HepG2 (cell line): ENCODE measurements around the gene MRS2. TPM values are rescaled to one million over a fixed set of nuclear protein-coding genes. Genes with fewer than 3 reads are reported as not detected.
A peak's percentile ranks its signal among the peaks of the same experiment; 100 is the strongest.

Experiments
- ATF3 ChIP-seq: sonication (generic); formaldehyde crosslinking; IDR thresholded peaks from 2 replicates; pipeline ENCODE4 v1.4.0; 2020; ENCODE audit warnings: missing genetic modification reagents
- FOXP4 ChIP-seq: sonication (generic); formaldehyde crosslinking; IDR thresholded peaks from 2 replicates; pipeline ENCODE4 v1.4.0; 2020; ENCODE audit warnings: missing genetic modification reagents
- HOXA3 ChIP-seq: sonication (generic); formaldehyde crosslinking; IDR thresholded peaks from 2 replicates; pipeline ENCODE4 v1.5.0; 2020; ENCODE audit warnings: missing genetic modification reagents
- KMT2B ChIP-seq: IDR thresholded peaks from 2 replicates; pipeline ENCODE4 v1.6.1; 2016; ENCODE audit warnings: missing genetic modification reagents, missing compliant biosample characterization
- SMYD3 ChIP-seq: sonication (generic); formaldehyde crosslinking; IDR thresholded peaks from 2 replicates; pipeline ENCODE4 v1.8.1; 2023; ENCODE audit warnings: mild to moderate bottlenecking, missing genetic modification reagents
- TEAD3 ChIP-seq: optimal IDR thresholded peaks from 2 replicates; pipeline ENCODE3; 2016; ENCODE audit warnings: borderline replicate concordance
- TFDP1 ChIP-seq: IDR thresholded peaks from 2 replicates; pipeline ENCODE4 v1.6.1; 2016; ENCODE audit warnings: missing compliant biosample characterization, missing genetic modification reagents, borderline replicate concordance
- XBP1 ChIP-seq: sonication (generic); formaldehyde crosslinking; IDR thresholded peaks from 2 replicates; pipeline ENCODE4 v1.5.0; 2020; ENCODE audit warnings: missing genetic modification reagents
- ZKSCAN5 ChIP-seq: sonication (generic); formaldehyde crosslinking; IDR thresholded peaks from 2 replicates; pipeline ENCODE4 v1.5.1; 2020; ENCODE audit warnings: mild to moderate bottlenecking, missing genetic modification reagents
- ZMYM4 ChIP-seq: sonication (generic); formaldehyde crosslinking; IDR thresholded peaks from 2 replicates; pipeline ENCODE4 v1.8.1; 2023; ENCODE audit warnings: mild to moderate bottlenecking, missing genetic modification reagents
- ZNF335 ChIP-seq: sonication (generic); formaldehyde crosslinking; IDR thresholded peaks from 2 replicates; pipeline ENCODE4 v1.4.0; 2020; ENCODE audit warnings: missing genetic modification reagents
- ZNF530 ChIP-seq: sonication (generic); formaldehyde crosslinking; IDR thresholded peaks from 2 replicates; pipeline ENCODE4 v1.5.0; 2020; ENCODE audit warnings: low read depth, mild to moderate bottlenecking, missing genetic modification reagents
- ZNF562 ChIP-seq: sonication (generic); formaldehyde crosslinking; IDR thresholded peaks from 2 replicates; pipeline ENCODE4 v1.8.0; 2022; ENCODE audit warnings: missing genetic modification reagents, borderline replicate concordance
- polyA plus RNA-seq, 8 experiments: library from polyadenylated mRNA; depleted of rRNA in 3 of 8; stranded (reverse) in 7 of 8; unstranded in 1 of 8; fragments of >200 nt; fragmentation: Illumina TruSeq in 4 of 8; extraction: Trizol in 4 of 8; gene quantifications; 2 replicates each; pipeline versions ENCODE4 v1.2.1 to v1.2.3, GENCODE V29; 2011 to 2016; ENCODE audit warnings: low read depth in 4 of 8, missing spikeins in 1 of 8, mixed read lengths in 1 of 8; ENCODE audit not compliant: insufficient read depth in 1 of 8
- total RNA-seq, 5 experiments: library from RNA; depleted of rRNA; stranded (reverse); fragments of >200 nt; fragmentation: Illumina TruSeq; extraction: Trizol; gene quantifications; 2 replicates each; pipeline ENCODE4 v1.2.3, GENCODE V29; 2016; ENCODE audit warnings: low read depth in 1 of 5
- TF ChIP-seq, protein P1 (sequence below): fragments of 450-650 bp; IDR thresholded peaks from 2 replicates; pipeline ENCODE4 v1.6.1; 2017; ENCODE audit warnings: mild to moderate bottlenecking
- TF ChIP-seq, protein P2 (sequence below): IDR thresholded peaks from 2 replicates; pipeline ENCODE4 v1.6.1; 2016; ENCODE audit warnings: low read depth
- TF ChIP-seq, protein P3 (sequence below): sonication (generic); formaldehyde crosslinking; IDR thresholded peaks from 2 replicates; pipeline ENCODE4 v1.8.1; 2023; ENCODE audit warnings: mild to moderate bottlenecking, inconsistent platforms, moderate library complexity, missing genetic modification reagents, borderline replicate concordance
- TF ChIP-seq, protein P4 (sequence below): sonication (generic); formaldehyde crosslinking; conservative IDR thresholded peaks from 2 replicates; pipeline ENCODE4 v1.4.0; 2020; ENCODE audit warnings: missing genetic modification reagents

Gene MRS2
- total and polyA plus RNA-seq, 2 of the 13 experiments (the other 11 are each of a cell fraction or from before 2014, with no cell fraction given), result 31.1 to 83.8 TPM

DNA sequence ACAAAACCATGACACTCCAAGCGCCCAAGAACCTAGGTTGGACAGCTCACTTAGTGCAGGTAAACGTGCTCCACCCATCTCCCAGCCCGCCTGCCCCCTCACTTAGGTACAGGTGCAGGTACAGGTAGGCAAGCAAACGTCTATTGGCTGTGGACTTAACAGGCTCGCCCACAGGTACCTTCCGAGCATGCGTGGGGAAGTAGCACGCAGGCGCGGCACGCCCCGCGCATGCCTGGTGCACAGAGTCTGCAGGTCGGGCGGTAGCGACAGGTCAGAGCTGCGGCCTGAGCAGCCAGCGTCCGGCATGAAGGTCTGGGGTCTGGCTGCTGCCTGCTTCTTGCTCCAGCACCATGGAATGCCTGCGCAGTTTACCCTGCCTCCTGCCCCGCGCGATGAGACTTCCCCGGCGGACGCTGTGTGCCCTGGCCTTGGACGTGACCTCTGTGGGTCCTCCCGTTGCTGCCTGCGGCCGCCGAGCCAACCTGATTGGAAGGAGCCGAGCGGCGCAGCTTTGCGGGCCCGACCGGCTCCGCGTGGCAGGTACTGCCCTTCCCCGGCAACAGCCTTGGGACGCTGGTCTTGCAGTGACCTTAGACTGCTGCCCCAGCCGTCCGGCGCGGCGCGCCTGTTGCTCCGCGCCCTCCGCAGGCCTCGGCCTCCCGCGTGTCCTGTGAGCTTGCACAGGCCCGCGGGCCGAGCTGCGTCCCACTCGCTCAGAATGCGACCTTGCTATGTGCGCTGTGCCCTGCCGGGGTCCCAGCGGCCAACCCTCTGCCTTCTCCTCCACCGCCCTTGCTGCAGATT, at the start of gene MRS2 (continued):
- TF ChIP-seq ZNF530 (CRISPR knock-in tag) (peak; percentile 64; the same call in 1 of the 2 replicates), XBP1 (CRISPR knock-in tag) (0 out of 2 replicates have a peak, but pooled peaks have one; percentile 71), ATF3 (CRISPR knock-in tag) (peak; percentile 16), TEAD3 (CRISPR knock-in tag) (peak; percentile 50), SMYD3 (CRISPR knock-in tag) (peak; percentile 85; the same call in 1 of the 2 replicates), FOXP4 (peak; percentile 46; the same call in 1 of the 2 replicates), KMT2B (peak; percentile 95), TFDP1 (CRISPR knock-in tag) (no peak), ZMYM4 (CRISPR knock-in tag) (peak; percentile 91; the same call in 1 of the 2 replicates), ZNF562 (CRISPR knock-in tag) (no peak), ZNF335 (CRISPR knock-in tag) (no peak; the same call in 1 of the 2 replicates), HOXA3 (CRISPR knock-in tag) (peak; percentile 93), ZKSCAN5 (peak; percentile 46; the same call in 1 of the 2 replicates)
- TF ChIP-seq, protein P1, sequence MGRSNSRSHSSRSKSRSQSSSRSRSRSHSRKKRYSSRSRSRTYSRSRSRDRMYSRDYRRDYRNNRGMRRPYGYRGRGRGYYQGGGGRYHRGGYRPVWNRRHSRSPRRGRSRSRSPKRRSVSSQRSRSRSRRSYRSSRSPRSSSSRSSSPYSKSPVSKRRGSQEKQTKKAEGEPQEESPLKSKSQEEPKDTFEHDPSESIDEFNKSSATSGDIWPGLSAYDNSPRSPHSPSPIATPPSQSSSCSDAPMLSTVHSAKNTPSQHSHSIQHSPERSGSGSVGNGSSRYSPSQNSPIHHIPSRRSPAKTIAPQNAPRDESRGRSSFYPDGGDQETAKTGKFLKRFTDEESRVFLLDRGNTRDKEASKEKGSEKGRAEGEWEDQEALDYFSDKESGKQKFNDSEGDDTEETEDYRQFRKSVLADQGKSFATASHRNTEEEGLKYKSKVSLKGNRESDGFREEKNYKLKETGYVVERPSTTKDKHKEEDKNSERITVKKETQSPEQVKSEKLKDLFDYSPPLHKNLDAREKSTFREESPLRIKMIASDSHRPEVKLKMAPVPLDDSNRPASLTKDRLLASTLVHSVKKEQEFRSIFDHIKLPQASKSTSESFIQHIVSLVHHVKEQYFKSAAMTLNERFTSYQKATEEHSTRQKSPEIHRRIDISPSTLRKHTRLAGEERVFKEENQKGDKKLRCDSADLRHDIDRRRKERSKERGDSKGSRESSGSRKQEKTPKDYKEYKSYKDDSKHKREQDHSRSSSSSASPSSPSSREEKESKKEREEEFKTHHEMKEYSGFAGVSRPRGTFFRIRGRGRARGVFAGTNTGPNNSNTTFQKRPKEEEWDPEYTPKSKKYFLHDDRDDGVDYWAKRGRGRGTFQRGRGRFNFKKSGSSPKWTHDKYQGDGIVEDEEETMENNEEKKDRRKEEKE, result no peak
- TF ChIP-seq, protein P2, sequence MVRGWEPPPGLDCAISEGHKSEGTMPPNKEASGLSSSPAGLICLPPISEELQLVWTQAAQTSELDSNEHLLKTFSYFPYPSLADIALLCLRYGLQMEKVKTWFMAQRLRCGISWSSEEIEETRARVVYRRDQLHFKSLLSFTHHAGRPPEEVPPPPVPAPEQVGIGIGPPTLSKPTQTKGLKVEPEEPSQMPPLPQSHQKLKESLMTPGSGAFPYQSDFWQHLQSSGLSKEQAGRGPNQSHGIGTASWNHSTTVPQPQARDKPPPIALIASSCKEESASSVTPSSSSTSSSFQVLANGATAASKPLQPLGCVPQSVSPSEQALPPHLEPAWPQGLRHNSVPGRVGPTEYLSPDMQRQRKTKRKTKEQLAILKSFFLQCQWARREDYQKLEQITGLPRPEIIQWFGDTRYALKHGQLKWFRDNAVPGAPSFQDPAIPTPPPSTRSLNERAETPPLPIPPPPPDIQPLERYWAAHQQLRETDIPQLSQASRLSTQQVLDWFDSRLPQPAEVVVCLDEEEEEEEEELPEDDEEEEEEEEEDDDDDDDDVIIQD, result no peak
- TF ChIP-seq, protein P3, sequence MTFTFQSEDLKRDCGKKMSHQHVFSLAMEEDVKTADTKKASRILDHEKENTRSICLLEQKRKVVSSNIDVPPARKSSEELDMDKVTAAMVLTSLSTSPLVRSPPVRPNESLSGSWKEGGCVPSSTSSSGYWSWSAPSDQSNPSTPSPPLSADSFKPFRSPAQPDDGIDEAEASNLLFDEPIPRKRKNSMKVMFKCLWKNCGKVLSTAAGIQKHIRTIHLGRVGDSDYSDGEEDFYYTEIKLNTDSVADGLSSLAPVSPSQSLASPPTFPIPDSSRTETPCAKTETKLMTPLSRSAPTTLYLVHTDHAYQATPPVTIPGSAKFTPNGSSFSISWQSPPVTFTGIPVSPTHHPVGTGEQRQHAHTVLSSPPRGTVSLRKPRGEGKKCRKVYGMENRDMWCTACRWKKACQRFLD (CRISPR knock-in tag), result peak; percentile 97
- TF ChIP-seq, protein P4, sequence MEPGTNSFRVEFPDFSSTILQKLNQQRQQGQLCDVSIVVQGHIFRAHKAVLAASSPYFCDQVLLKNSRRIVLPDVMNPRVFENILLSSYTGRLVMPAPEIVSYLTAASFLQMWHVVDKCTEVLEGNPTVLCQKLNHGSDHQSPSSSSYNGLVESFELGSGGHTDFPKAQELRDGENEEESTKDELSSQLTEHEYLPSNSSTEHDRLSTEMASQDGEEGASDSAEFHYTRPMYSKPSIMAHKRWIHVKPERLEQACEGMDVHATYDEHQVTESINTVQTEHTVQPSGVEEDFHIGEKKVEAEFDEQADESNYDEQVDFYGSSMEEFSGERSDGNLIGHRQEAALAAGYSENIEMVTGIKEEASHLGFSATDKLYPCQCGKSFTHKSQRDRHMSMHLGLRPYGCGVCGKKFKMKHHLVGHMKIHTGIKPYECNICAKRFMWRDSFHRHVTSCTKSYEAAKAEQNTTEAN (CRISPR knock-in tag), result peak; percentile 72; the same call in 1 of the 2 replicates
